WI38 (cell line): ENCODE measurements around the gene PPP2R3A.

Experiments used
- H3K4me3 ChIP-seq: 2 replicates; pipeline ENCODE4 v1.5.1; 2011; ENCODE audit warnings: low read depth, mild to moderate bottlenecking, control low read depth, low read length
- TF ChIP-seq, protein P1 (sequence below): IDR thresholded peaks from 2 replicates; pipeline ENCODE4 v1.5.1; 2012; ENCODE audit warnings: low read depth, mild to moderate bottlenecking, control low read depth, low read length

The PPP2R3A gene

DNA sequence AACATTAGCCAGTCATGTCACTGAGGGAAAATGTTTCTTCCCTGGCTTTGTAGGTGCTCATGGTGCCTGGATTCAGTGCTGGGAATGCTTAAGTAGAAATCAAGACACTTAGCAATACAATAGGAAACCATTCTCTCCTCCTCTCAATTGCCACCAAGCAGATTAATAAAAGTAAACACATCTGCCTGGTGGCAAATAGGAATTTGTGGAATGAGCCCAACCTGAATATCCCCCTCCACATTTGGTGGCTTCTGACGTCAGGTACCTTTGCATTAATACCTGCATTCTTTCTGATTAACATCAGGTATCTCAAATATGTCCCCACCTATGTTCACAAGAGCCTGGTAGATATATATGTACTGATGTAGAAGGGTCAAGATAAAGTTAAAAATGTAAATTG, 42.7 kb downstream of the PPP2R3A start:
- TF ChIP-seq, protein P1, sequence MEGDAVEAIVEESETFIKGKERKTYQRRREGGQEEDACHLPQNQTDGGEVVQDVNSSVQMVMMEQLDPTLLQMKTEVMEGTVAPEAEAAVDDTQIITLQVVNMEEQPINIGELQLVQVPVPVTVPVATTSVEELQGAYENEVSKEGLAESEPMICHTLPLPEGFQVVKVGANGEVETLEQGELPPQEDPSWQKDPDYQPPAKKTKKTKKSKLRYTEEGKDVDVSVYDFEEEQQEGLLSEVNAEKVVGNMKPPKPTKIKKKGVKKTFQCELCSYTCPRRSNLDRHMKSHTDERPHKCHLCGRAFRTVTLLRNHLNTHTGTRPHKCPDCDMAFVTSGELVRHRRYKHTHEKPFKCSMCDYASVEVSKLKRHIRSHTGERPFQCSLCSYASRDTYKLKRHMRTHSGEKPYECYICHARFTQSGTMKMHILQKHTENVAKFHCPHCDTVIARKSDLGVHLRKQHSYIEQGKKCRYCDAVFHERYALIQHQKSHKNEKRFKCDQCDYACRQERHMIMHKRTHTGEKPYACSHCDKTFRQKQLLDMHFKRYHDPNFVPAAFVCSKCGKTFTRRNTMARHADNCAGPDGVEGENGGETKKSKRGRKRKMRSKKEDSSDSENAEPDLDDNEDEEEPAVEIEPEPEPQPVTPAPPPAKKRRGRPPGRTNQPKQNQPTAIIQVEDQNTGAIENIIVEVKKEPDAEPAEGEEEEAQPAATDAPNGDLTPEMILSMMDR = no peak
- H3K4me3 ChIP-seq = no peak overlapping the region

DNA sequence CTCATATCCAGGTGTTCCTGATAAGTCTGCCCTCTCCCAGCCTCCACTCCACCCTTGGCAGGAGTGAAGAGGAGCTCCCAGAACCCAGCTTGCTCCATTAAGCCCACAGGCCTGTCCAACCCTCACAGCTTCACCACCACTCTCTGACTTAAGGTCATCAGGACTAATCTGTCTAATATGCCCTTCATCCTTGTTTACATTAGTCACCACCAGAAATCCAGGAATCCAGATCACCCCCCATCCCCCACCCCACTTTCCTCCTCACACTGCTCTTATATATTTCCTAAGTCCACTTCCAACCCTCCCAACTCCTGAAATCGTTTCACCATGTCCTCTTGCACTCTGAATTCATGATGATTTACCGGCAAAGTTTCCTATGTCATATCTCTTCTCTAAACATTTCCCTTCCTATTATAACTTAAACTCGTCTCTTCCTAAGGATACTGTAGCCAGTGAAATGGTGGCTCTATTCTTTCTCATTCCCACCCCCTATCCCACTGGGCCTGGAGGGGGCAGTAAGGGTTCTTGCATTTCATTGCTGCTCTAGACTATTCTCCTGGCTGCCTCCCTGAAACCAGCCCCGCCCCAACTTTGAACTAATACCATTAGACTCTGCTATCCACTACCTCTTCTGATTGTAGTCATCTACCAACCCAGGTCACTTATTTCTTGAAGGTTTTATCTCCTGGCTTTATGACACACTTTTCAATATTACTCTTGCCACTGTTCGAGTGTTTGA, 43.4 kb downstream of the PPP2R3A start:
- H3K4me3 ChIP-seq = no peak overlapping the region
- TF ChIP-seq, protein P1 = no peak

GRCh38 chr3:136018876-136019275, 53.3 kb downstream of the PPP2R3A start:
- no peak overlapping the region for H3K4me3 ChIP-seq
- TF ChIP-seq, protein P1 = no peak

GRCh38 chr3:136021803-136022202, 56.3 kb downstream of the PPP2R3A start:
- H3K4me3 ChIP-seq = no peak overlapping the region
- TF ChIP-seq, protein P1 = no peak

GRCh38 chr3:136022529-136023263, 57.2 kb downstream of the PPP2R3A start:
- TF ChIP-seq, protein P1 = no peak
- H3K4me3 ChIP-seq = no peak overlapping the region

- TF ChIP-seq, protein P1 = no peak
- no peak overlapping the region for H3K4me3 ChIP-seq
These were observed 57.9 kb downstream of the PPP2R3A start for GRCh38 chr3:136023264-136023978.
